ENCODE data around the gene TMEM184A.
A peak's percentile ranks its signal among the peaks of the same experiment; 100 is the strongest.

Gene TMEM184A

GRCh38 chr7:1567896-1568510 lies 12.0 kb upstream of the TMEM184A start:
- H3K4me3 ChIP-seq (ENCODE audit: low read length): no peak overlapping the region
- no peak for TF ChIP-seq CTCF (IDR thresholded peaks at IDR 0.05; ENCODE audit: insufficient read depth, low read depth, low read length, missing control alignments)
- peak; percentile 34 for DNase-seq (ENCODE audit: low read depth)

DNA sequence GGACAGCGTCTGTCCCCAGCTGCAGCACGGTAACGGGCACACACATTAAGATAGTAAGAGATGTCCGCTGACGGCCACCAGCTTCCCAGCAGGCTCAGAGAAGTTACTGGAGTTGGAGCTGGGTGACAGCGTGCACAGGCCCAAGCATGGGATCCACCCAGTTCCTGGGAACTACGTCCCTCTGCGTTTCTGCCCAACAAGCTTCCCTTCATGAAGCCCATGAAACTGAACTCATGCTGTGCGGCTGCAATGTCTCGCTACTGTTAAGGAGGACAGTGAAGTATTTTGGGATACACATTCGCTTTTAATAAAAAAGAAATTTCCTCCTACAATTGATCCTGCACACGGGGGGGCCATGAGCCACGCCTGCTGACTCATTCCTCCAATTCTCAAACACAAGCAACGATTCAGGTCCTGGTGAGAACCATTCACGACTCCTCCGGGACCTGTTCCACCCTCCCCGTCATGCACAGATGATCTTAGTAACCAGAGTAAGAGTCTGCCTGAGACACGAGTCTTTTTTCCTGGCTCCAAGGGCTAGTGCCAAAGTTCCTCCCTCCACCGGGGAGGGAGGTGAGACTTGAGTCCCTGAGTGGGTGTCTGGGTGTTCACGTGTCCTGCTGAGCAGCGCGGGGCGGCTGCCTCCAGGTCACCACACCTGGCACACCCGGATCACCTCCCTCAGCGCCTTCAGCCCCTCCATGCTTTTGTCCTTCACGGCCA lies 11.2 kb upstream of the TMEM184A start:
- no peak for TF ChIP-seq CTCF (IDR thresholded peaks at IDR 0.05; ENCODE audit: insufficient read depth, low read depth, low read length, missing control alignments)
- no peak overlapping the region for H3K4me3 ChIP-seq (ENCODE audit: low read length)
- DNase-seq (ENCODE audit: low read depth): peak; percentile 40

- H3K4me3 ChIP-seq (ENCODE audit: low read length): no peak overlapping the region
- TF ChIP-seq CTCF (IDR thresholded peaks at IDR 0.05; ENCODE audit: insufficient read depth, low read depth, low read length, missing control alignments): no peak
Observed at GRCh38 chr7:1566687-1567048, 10.7 kb upstream of the TMEM184A start.

DNA sequence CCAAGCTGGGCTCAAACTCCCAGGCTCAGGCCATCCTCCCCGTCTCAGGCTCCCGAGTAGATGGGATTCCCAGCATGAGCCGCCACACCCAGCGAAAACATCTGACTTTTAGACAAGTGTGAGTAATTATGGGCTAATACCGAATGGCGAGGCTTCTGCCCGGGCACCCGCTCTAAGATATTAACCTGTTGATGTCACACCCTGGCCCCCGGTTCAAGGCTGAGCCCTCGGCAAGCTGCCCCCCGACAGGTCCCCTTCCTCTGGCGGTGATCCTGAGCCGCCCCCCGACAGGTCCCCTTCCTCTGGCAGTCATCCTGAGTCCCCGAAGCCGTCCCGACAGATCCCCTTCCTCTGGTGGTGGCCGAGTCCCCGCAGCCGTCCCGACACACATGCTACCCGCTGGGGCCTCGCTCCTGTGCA lies 8.6 kb upstream of the TMEM184A start:
- H3K4me3 ChIP-seq (ENCODE audit: low read length): no peak overlapping the region
- peak; percentile 83 for DNase-seq (ENCODE audit: low read depth)
- no peak for TF ChIP-seq CTCF (IDR thresholded peaks at IDR 0.05; ENCODE audit: insufficient read depth, low read depth, low read length, missing control alignments)

More at GRCh38 chr7:1566687-1567048, 10.7 kb upstream of the TMEM184A start:
- no peak for DNase-seq (ENCODE audit: low read depth)

- TF ChIP-seq CTCF (IDR thresholded peaks at IDR 0.05; ENCODE audit: insufficient read depth, low read depth, low read length, missing control alignments): no peak
- DNase-seq (ENCODE audit: low read depth): peak; percentile 17
- H3K4me3 ChIP-seq (ENCODE audit: low read length): no peak overlapping the region
Observed at GRCh38 chr7:1563981-1564602, 8.1 kb upstream of the TMEM184A start.

DNA sequence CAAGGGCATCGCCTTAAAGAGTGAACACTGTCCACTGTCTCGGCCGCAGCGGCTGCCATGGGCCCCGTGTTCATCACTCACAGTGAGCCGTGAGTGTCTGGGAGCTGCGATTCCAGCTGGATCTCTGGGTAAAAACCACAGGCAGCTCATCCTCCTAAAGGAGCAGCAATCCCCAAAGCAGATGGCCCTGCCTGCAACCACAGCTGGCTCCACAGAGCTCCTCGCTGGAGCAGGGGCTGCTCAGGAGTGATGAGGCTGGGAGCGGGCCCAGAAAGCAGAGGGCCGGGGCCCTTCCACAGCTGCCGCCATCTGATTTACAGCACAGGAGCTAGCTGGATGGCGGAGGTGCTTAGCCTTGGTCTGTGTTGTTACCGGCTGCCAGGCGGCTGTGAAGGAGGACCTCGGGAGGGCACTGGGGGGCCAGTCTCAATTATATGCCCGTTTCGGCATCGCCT lies 6.6 kb upstream of the TMEM184A start:
- no peak for DNase-seq (ENCODE audit: low read depth)
- no peak for TF ChIP-seq CTCF (IDR thresholded peaks at IDR 0.05; ENCODE audit: insufficient read depth, low read depth, low read length, missing control alignments)
- no peak overlapping the region for H3K4me3 ChIP-seq (ENCODE audit: low read length)
